ENCODE measurements around the gene PDZD2.
"Not testable (repeated sequence)": the region's sequence is repeated elsewhere in the genome, so short reads cannot be mapped to it uniquely, and the experiment has no call there.

The PDZD2 gene

DNA sequence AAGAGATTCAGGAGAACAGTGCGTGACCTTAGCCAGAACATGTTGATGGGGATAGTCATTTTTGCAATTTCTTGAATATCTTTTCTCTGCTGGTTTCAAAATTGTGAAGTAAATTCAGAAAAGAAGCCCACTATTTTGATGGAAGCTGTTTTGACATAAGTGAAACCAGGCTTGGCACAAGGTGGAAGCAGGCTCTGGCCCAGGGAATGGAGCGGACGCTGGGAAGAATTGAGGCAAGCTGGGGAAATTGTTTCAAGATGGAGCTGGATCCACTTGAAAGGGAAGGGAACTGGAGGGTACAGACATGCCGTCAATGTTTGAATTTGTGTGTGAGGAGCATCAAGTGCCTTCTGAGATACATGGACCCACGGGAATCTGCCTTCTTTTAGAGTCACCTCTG, 328.0 kb downstream of the PDZD2 start:
- H3K27me3 ChIP-seq (ENCODE audit: insufficient read depth, low read length, poor library complexity, severe bottlenecking) = no peaks in the 10 kb centered on the region
- no peaks in the 10 kb centered on the region for H3K79me2 ChIP-seq (ENCODE audit: insufficient read depth, low read length)
- no peaks in the 10 kb centered on the region for H4K20me1 ChIP-seq (ENCODE audit: insufficient read depth, low read length, poor library complexity, severe bottlenecking)
- no peak overlapping the region for H3K4me3 ChIP-seq (ENCODE audit: low read length, poor library complexity, severe bottlenecking)
- no peaks in the 10 kb centered on the region for H3K9me3 ChIP-seq (ENCODE audit: insufficient read depth, low read depth, low read length)
- H3F3A ChIP-seq (ENCODE audit: low read depth) = no peaks in the 10 kb centered on the region
- H3K4me2 ChIP-seq (ENCODE audit: low read depth, low read length, poor library complexity, severe bottlenecking) = no peak overlapping the region
- no peaks in the 10 kb centered on the region for H3K36me3 ChIP-seq (ENCODE audit: insufficient read depth, low read length)
- H3K9ac ChIP-seq (ENCODE audit: low read depth, low read length, poor library complexity, severe bottlenecking) = no peak overlapping the region
- TF ChIP-seq EZH2phosphoT487 (IDR thresholded peaks at IDR 0.05; ENCODE audit: borderline replicate concordance) (no peak), CTCF (conservative IDR thresholded peaks at IDR 0.05; ENCODE audit: low read length) (no peak)
- H2AFZ ChIP-seq (ENCODE audit: low read length) = no peak overlapping the region
- H3K4me1 ChIP-seq (ENCODE audit: insufficient read depth, low read length, poor library complexity, severe bottlenecking) = peaks cover 8% of the 10 kb centered on the region
- no peaks in the 10 kb centered on the region for H3K9me2 ChIP-seq (replicated peaks; ENCODE audit: low read depth, low read length)

DNA sequence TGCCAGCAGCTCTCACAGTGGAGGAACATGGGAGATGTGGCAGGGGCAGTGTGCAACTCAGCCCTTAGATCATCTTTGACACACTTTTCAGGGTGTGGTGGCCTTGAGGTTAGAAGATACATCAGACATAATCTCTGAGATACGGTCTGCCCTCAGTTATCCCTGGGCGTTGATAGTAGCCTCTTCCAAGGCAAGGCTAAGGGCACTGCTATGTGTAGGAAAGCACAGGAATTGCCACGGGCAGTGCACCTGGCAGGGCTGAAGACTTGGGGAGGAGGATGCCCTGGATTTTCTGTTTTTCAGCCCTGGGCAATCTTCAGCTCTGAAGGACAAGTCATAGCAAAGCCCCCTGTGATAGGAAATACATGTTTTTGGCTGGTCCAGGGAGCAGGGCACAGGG, 328.5 kb downstream of the PDZD2 start:
- no peak overlapping the region for H3K4me3 ChIP-seq (ENCODE audit: low read length, poor library complexity, severe bottlenecking)
- TF ChIP-seq CTCF (conservative IDR thresholded peaks at IDR 0.05; ENCODE audit: low read length) = no peak
- TF ChIP-seq EZH2phosphoT487 (IDR thresholded peaks at IDR 0.05; ENCODE audit: borderline replicate concordance) = no peak
- H3K36me3 ChIP-seq (ENCODE audit: insufficient read depth, low read length) = no peaks in the 10 kb centered on the region
- H2AFZ ChIP-seq (ENCODE audit: low read length) = no peak overlapping the region
- no peak overlapping the region for H3K4me2 ChIP-seq (ENCODE audit: low read depth, low read length, poor library complexity, severe bottlenecking)
- H3K9me3 ChIP-seq (ENCODE audit: insufficient read depth, low read depth, low read length) = no peaks in the 10 kb centered on the region
- no peaks in the 10 kb centered on the region for H4K20me1 ChIP-seq (ENCODE audit: insufficient read depth, low read length, poor library complexity, severe bottlenecking)
- H3K9me2 ChIP-seq (replicated peaks; ENCODE audit: low read depth, low read length) = no peaks in the 10 kb centered on the region
- no peaks in the 10 kb centered on the region for H3F3A ChIP-seq (ENCODE audit: low read depth)
- no peaks in the 10 kb centered on the region for H3K79me2 ChIP-seq (ENCODE audit: insufficient read depth, low read length)
- H3K9ac ChIP-seq (ENCODE audit: low read depth, low read length, poor library complexity, severe bottlenecking) = no peak overlapping the region
- H3K27me3 ChIP-seq (ENCODE audit: insufficient read depth, low read length, poor library complexity, severe bottlenecking) = no peaks in the 10 kb centered on the region
- peaks cover 8% of the 10 kb centered on the region for H3K4me1 ChIP-seq (ENCODE audit: insufficient read depth, low read length, poor library complexity, severe bottlenecking)

GRCh38 chr5:31972558-31972957, 333.6 kb downstream of the PDZD2 start:
- no peak for TF ChIP-seq CTCF (conservative IDR thresholded peaks at IDR 0.05; ENCODE audit: low read length)
- TF ChIP-seq EZH2phosphoT487 (IDR thresholded peaks at IDR 0.05; ENCODE audit: borderline replicate concordance) = no peak

GRCh38 chr5:31975189-31975612, 336.3 kb downstream of the PDZD2 start:
- not testable (repeated sequence) for H3K9me2 ChIP-seq (replicated peaks; ENCODE audit: low read depth, low read length); H2AFZ ChIP-seq (ENCODE audit: low read length); H3K36me3 ChIP-seq (ENCODE audit: insufficient read depth, low read length); H3K9ac ChIP-seq (ENCODE audit: low read depth, low read length, poor library complexity, severe bottlenecking); H3K4me3 ChIP-seq (ENCODE audit: low read length, poor library complexity, severe bottlenecking); H3F3A ChIP-seq (ENCODE audit: low read depth); H3K27me3 ChIP-seq (ENCODE audit: insufficient read depth, low read length, poor library complexity, severe bottlenecking); H3K4me1 ChIP-seq (ENCODE audit: insufficient read depth, low read length, poor library complexity, severe bottlenecking); H4K20me1 ChIP-seq (ENCODE audit: insufficient read depth, low read length, poor library complexity, severe bottlenecking); H3K9me3 ChIP-seq (ENCODE audit: insufficient read depth, low read depth, low read length); H3K79me2 ChIP-seq (ENCODE audit: insufficient read depth, low read length); H3K4me2 ChIP-seq (ENCODE audit: low read depth, low read length, poor library complexity, severe bottlenecking)

More at GRCh38 chr5:31972558-31972957, 333.6 kb downstream of the PDZD2 start:
- Histone ChIP-seq H3K4me1 (ENCODE audit: insufficient read depth, low read length, poor library complexity, severe bottlenecking) (no peaks in the 10 kb centered on the region), H3K9ac (ENCODE audit: low read depth, low read length, poor library complexity, severe bottlenecking) (no peak overlapping the region), H3K9me3 (ENCODE audit: insufficient read depth, low read depth, low read length) (no peaks in the 10 kb centered on the region), H4K20me1 (ENCODE audit: insufficient read depth, low read length, poor library complexity, severe bottlenecking) (no peaks in the 10 kb centered on the region), H3K4me3 (ENCODE audit: low read length, poor library complexity, severe bottlenecking) (no peak overlapping the region), H3K27me3 (ENCODE audit: insufficient read depth, low read length, poor library complexity, severe bottlenecking) (no peaks in the 10 kb centered on the region), H3K9me2 (replicated peaks; ENCODE audit: low read depth, low read length) (no peaks in the 10 kb centered on the region), H2AFZ (ENCODE audit: low read length) (no peak overlapping the region), H3K36me3 (ENCODE audit: insufficient read depth, low read length) (no peaks in the 10 kb centered on the region), H3K4me2 (ENCODE audit: low read depth, low read length, poor library complexity, severe bottlenecking) (no peak overlapping the region), H3F3A (ENCODE audit: low read depth) (no peaks in the 10 kb centered on the region), H3K79me2 (ENCODE audit: insufficient read depth, low read length) (no peaks in the 10 kb centered on the region)

All from Loucy (cell line).